ENCODE measurements around the gene SIGLEC1.

GRCh38 chr20:3759316-3759823 lies 47.0 kb upstream of the SIGLEC1 start:
- TF ChIP-seq CREB1 (CRISPR knock-in tag; IDR thresholded peaks at IDR 0.05; ENCODE audit: low read depth) = no peak
- TF ChIP-seq CTCF (conservative IDR thresholded peaks at IDR 0.05; ENCODE audit: low read depth in 2 of 2) = no peak
